PFSK-1 (cell line): ENCODE measurements around the gene SPDYE4.
A peak's percentile ranks its signal among the peaks of the same experiment; 100 is the strongest.

Source experiments
- FOXP2 ChIP-seq: optimal IDR thresholded peaks from 2 replicates; pipeline ENCODE3; 2011; ENCODE audit warnings: borderline replicate concordance, control low read depth, inconsistent platforms; ENCODE audit not compliant: insufficient read depth; ENCODE audit errors: extremely low read length, extremely low read depth
- POLR2AphosphoS5 ChIP-seq: IDR thresholded peaks from 2 replicates; pipeline ENCODE4 v1.6.1; 2012; ENCODE audit warnings: low read depth, mild to moderate bottlenecking, control low read depth, low read length, moderate library complexity
- SIN3A ChIP-seq: IDR thresholded peaks from 2 replicates; pipeline ENCODE4 v1.6.1; 2012; ENCODE audit warnings: mild to moderate bottlenecking, low read length, moderate library complexity, borderline replicate concordance; ENCODE audit not compliant: insufficient read depth
- TAF1 ChIP-seq: IDR thresholded peaks from 2 replicates; pipeline ENCODE4 v1.6.1; 2012; ENCODE audit warnings: low read length, control low read depth, borderline replicate concordance; ENCODE audit not compliant: insufficient read depth
- TF ChIP-seq, protein P1 (sequence below), 2 experiments: IDR thresholded peaks; 2 replicates each; pipeline versions ENCODE4 v1.6.1 to v1.8.0; 2011 to 2012; ENCODE audit warnings: low read depth in 2 of 2, low read length in 2 of 2, control low read depth in 1 of 2, inconsistent platforms in 1 of 2, mild to moderate bottlenecking in 1 of 2, moderate library complexity in 1 of 2; ENCODE audit not compliant: insufficient read depth in 1 of 2

SPDYE4 gene

DNA sequence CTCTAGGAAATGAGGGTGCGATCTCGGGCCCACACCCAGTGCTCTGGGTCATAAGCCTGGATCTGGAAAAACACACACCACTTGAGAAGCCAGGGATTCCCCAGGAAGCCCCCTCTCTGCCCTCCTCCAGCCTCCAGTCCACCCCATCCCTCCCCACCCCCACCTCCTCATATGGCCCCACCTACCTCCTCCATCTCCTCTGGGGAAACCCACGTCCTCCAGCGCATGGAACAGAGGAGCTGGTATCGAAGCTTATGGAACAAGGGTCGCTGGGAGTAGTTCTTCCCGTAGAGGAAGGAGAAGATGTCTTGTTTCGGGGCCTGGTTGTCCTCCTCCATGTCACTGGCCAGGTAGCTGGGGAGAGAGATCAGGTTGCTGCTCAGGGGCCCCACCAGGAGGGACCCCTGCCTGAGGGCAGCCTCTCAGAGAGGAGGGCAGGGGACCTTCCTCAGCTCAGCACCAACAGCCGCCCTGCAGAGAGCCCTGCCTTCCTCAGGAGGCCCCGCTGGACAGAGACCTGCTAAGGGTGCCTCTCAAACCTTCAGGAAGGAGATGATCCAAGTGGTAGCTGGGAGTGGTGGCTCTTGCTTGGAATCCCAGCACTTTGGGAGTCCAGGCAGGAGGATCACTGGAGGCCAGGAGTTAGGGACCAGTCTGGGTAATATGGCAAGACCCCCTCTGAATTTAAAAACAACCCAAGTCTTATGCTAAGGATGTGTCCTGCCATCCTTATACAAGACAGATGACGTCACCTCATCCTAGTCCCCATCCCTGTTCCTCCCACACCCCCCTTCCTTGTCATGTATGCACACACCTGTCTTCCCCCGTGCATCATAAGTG is 5.0 kb downstream of the SPDYE4 start:
- TF ChIP-seq, protein P1, sequence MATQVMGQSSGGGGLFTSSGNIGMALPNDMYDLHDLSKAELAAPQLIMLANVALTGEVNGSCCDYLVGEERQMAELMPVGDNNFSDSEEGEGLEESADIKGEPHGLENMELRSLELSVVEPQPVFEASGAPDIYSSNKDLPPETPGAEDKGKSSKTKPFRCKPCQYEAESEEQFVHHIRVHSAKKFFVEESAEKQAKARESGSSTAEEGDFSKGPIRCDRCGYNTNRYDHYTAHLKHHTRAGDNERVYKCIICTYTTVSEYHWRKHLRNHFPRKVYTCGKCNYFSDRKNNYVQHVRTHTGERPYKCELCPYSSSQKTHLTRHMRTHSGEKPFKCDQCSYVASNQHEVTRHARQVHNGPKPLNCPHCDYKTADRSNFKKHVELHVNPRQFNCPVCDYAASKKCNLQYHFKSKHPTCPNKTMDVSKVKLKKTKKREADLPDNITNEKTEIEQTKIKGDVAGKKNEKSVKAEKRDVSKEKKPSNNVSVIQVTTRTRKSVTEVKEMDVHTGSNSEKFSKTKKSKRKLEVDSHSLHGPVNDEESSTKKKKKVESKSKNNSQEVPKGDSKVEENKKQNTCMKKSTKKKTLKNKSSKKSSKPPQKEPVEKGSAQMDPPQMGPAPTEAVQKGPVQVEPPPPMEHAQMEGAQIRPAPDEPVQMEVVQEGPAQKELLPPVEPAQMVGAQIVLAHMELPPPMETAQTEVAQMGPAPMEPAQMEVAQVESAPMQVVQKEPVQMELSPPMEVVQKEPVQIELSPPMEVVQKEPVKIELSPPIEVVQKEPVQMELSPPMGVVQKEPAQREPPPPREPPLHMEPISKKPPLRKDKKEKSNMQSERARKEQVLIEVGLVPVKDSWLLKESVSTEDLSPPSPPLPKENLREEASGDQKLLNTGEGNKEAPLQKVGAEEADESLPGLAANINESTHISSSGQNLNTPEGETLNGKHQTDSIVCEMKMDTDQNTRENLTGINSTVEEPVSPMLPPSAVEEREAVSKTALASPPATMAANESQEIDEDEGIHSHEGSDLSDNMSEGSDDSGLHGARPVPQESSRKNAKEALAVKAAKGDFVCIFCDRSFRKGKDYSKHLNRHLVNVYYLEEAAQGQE (IDR thresholded peaks at IDR 0.05; ENCODE audit: insufficient read depth in 1 of 2, low read depth in 2 of 2, low read length in 2 of 2), result peak in 1 of 2 experiments; percentile 40; a peak in 1 of 4 replicates
- no peak for TF ChIP-seq POLR2AphosphoS5

- TF ChIP-seq SIN3A (no peak), TAF1 (no peak), POLR2AphosphoS5 (no peak), FOXP2 (no peak)
- TF ChIP-seq, protein P1 (IDR thresholded peaks at IDR 0.05; ENCODE audit: insufficient read depth in 1 of 2, low read depth in 2 of 2, low read length in 2 of 2), result no peak
Measured at GRCh38 chr17:8749616-8750015, 8.7 kb downstream of the SPDYE4 start.

GRCh38 chr17:8747742-8748141 is 10.6 kb downstream of the SPDYE4 start:
- TF ChIP-seq SIN3A, result no peak
- TF ChIP-seq FOXP2, result no peak
- no peak for TF ChIP-seq TAF1
- TF ChIP-seq, protein P1 (IDR thresholded peaks at IDR 0.05; ENCODE audit: insufficient read depth in 1 of 2, low read depth in 2 of 2, low read length in 2 of 2), result no peak
- no peak for TF ChIP-seq POLR2AphosphoS5

- no peak for TF ChIP-seq SIN3A
- no peak for TF ChIP-seq TAF1
- TF ChIP-seq POLR2AphosphoS5, result no peak
- TF ChIP-seq FOXP2, result no peak
Measured at GRCh38 chr17:8746501-8747236, 11.7 kb downstream of the SPDYE4 start.

GRCh38 chr17:8745586-8746500 is 12.5 kb downstream of the SPDYE4 start:
- TF ChIP-seq TAF1 (no peak), FOXP2 (peak; percentile 70), POLR2AphosphoS5 (no peak), SIN3A (no peak)
- TF ChIP-seq, protein P1 (IDR thresholded peaks at IDR 0.05; ENCODE audit: insufficient read depth in 1 of 2, low read depth in 2 of 2, low read length in 2 of 2), result no peak
